ENCODE data around the gene NDUFB11.

The NDUFB11 gene

GRCh38 chrX:47160781-47161180 is 16.3 kb upstream of the NDUFB11 start:
- TF ChIP-seq CTCF (IDR thresholded peaks at IDR 0.05), result no peak
- no peak overlapping the region for H3K4me3 ChIP-seq
- no peak overlapping the region for H3K27ac ChIP-seq
- no peak for DNase-seq (ENCODE audit: low spot score)

- Histone ChIP-seq H3K4me3 (no peak overlapping the region), H3K27ac (no peak overlapping the region)
- TF ChIP-seq CTCF (IDR thresholded peaks at IDR 0.05), result no peak
- DNase-seq (ENCODE audit: low spot score), result no peak
Measured at GRCh38 chrX:47158781-47159180, 14.3 kb upstream of the NDUFB11 start.

- no peak for DNase-seq (ENCODE audit: low spot score)
- no peak for TF ChIP-seq CTCF (IDR thresholded peaks at IDR 0.05)
- Histone ChIP-seq H3K27ac (no peak overlapping the region), H3K4me3 (no peak overlapping the region)
Measured at GRCh38 chrX:47158131-47158530, 13.6 kb upstream of the NDUFB11 start.

GRCh38 chrX:47156611-47157520 is 12.4 kb upstream of the NDUFB11 start:
- no peak for DNase-seq (ENCODE audit: low spot score)
- no peak for TF ChIP-seq CTCF (IDR thresholded peaks at IDR 0.05)
- no peak overlapping the region for H3K4me3 ChIP-seq
- H3K27ac ChIP-seq, result no peak overlapping the region

GRCh38 chrX:47151435-47151834 is 6.9 kb upstream of the NDUFB11 start:
- H3K27ac ChIP-seq, result no peak overlapping the region
- no peak overlapping the region for H3K4me3 ChIP-seq
- TF ChIP-seq CTCF (IDR thresholded peaks at IDR 0.05), result no peak
- no peak for DNase-seq (ENCODE audit: low spot score)

GRCh38 chrX:47148946-47149345 is 4.4 kb upstream of the NDUFB11 start:
- TF ChIP-seq CTCF (IDR thresholded peaks at IDR 0.05), result no peak
- Histone ChIP-seq H3K4me3 (no peak overlapping the region), H3K27ac (no peak overlapping the region)
- no peak for DNase-seq (ENCODE audit: low spot score)
